Lower leg skin (tissue), 3 donors: ENCODE measurements around the gene FGF12.

Source experiments
- POLR2A ChIP-seq, 2 donors: fragments of 450-650 bp; IDR thresholded peaks; one replicate each; pipeline ENCODE4 v1.6.1; 2016 to 2017; ENCODE audit warnings: antibody characterized with exemption in 2 of 2, mild to moderate bottlenecking in 1 of 2, moderate library complexity in 1 of 2
- TF ChIP-seq, protein P1 (sequence below), 3 donors: fragments of 450-650 bp; IDR thresholded peaks; one replicate each; pipeline ENCODE4 v1.5.1; 2016; ENCODE audit warnings: antibody characterized with exemption in 3 of 3, mild to moderate bottlenecking in 3 of 3, moderate library complexity in 2 of 3

DNA sequence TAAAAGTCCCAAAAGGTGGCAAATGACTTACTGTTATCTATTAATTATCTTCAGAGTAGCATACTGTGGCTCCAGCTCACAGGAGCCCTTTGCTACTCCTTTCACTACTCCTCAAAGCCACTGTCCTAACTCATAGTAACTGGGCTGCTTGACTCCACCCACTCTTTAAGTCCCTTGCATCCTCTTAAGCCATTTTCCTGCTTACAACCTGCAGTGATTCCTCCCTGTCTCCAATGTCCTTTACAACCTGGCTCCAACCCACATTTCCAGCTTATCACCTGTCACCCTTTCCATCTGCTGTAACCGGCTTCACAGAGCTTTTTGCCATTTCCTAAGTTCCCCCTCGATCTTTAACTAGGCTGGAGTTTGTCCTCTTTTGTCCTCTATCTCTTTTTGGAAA is 388.1 kb downstream of the FGF12 start:
- TF ChIP-seq, protein P1, sequence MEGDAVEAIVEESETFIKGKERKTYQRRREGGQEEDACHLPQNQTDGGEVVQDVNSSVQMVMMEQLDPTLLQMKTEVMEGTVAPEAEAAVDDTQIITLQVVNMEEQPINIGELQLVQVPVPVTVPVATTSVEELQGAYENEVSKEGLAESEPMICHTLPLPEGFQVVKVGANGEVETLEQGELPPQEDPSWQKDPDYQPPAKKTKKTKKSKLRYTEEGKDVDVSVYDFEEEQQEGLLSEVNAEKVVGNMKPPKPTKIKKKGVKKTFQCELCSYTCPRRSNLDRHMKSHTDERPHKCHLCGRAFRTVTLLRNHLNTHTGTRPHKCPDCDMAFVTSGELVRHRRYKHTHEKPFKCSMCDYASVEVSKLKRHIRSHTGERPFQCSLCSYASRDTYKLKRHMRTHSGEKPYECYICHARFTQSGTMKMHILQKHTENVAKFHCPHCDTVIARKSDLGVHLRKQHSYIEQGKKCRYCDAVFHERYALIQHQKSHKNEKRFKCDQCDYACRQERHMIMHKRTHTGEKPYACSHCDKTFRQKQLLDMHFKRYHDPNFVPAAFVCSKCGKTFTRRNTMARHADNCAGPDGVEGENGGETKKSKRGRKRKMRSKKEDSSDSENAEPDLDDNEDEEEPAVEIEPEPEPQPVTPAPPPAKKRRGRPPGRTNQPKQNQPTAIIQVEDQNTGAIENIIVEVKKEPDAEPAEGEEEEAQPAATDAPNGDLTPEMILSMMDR (IDR thresholded peaks at IDR 0.05) = no peak
- no peak for TF ChIP-seq POLR2A (IDR thresholded peaks at IDR 0.05)
